ENCODE data around the gene DHRSX.
"Not testable (repeated sequence)": the region's sequence is repeated elsewhere in the genome, so short reads cannot be mapped to it uniquely, and the experiment has no call there.

DHRSX gene

DNA sequence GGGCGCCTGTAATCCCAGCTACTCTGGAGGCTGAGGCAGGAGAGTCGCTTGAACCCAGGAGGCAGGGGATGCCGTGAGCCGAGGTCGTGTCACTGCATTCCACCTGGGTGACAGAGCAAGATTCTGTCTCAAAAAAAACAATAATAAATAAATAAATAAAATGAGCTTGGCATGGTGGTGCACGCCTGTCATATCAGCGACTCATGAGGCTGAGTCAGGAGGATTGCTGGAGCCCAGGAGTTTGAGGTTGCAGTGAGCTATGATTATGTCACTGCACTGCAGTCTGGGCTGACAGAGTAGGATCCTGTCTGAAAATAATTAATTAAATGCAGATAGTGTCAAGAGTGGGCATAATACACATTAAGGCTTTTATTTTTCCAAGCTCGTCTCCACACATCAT, 77.5 kb downstream of the DHRSX start:
- no peak for DNase-seq

GRCh38 chrX:2419418-2419817, 81.4 kb downstream of the DHRSX start:
- not testable (repeated sequence) for DNase-seq

DNA sequence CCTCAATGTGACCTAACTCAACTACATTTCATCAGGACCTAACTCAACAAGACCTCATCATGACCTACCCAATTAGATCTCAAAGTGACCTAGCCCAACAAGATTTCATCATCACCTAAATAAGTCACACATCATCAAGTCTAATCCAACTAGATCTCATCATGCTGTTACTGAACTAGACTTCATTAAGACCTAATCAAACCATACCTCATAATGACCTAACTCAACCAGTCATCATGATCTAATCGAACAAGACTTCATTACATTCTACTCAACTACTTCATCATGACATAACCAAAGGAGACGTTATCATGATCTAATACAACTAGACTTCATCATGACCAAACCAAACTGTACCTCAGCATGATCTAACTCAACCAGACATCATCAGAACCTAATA, 82.8 kb downstream of the DHRSX start:
- DNase-seq, result no peak

DNA sequence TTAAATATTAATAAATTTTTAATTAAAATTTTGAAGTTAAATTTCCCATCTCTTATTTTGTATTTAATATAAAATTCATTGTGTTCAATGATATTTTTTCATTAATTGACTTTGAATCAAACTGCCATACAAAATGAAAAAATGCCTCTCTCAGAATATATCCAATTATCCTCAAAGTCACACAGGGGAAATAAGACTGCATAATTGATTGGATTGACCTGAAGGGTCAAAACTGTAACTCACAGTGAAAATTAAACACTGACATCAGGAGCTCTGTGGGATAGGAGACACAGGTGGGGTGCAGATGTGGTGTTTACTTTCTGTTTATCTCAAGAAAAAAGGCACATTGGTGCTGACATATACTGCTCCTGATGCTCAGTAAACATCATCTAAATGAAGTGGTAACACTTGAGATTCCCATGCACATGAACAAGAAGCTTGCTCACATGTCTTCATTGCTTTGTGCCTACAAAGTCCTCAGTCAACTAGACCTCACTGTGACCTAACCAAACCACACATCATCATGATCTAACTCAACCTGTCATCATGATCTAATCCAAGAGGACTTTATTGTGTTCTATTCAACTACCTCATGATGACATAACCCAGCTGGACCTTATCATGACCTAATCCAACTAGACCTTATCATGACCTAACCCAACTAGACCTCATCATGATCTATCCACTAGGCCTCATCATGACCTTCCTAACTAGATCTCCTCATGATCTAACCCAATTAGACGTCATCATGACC, 83.7 kb downstream of the DHRSX start:
- DNase-seq, result no peak

GRCh38 chrX:2414384-2414783, 86.4 kb downstream of the DHRSX start:
- no peak for DNase-seq

DNA sequence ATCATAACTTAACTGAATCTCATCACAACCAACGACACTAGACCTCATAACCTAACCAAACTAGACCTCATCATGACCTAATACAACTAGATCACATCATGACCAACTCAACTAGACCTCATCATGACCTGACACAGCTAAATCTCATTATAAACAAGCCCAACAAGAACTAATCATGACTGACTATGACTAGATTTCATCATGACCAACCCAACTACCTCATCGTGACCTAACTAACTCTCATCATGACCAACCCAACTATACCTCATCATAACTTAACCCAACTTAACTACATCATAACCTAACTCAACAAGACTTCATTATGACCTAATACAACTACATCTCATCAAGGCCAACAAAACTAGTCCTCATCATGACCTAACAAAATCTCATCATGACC, 86.8 kb downstream of the DHRSX start:
- no peak for DNase-seq

- no peak for DNase-seq
These were observed 88.6 kb downstream of the DHRSX start for GRCh38 chrX:2412131-2412530.

DNA sequence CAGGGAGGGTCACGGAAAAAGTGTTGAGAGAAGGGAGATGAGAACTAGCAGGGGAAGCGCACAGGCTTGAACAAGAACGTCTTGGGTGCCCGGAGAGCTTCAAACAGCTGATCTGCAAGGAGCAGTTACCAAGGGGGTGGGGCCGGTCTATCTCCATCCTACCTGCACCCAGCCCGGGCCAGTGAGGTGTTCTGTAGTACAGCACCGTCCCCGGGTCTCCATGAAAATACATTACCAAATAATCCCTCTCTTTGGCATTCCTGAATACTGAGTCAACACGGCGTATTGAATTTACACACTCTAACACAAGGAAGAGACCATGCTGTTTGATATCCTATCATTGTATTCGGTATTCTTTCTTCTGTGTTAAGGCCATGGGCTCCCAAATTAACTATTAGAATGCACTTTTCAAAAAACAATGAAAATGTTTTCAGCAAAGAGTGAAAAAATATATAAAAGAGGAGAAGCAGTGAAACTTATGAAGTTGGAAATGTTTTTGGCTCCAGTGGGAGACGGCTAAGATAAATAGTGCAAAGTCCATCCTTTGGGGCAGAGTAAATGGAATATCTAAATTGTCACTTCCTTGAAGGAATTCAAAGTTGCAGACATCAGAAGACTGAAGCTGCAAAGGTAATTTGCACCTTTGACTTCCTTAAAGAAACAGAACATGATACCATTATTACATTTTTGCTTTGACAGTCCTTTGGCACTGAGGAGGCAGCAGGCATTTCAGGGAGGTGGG, 90.3 kb downstream of the DHRSX start:
- DNase-seq, result no peak

DNA sequence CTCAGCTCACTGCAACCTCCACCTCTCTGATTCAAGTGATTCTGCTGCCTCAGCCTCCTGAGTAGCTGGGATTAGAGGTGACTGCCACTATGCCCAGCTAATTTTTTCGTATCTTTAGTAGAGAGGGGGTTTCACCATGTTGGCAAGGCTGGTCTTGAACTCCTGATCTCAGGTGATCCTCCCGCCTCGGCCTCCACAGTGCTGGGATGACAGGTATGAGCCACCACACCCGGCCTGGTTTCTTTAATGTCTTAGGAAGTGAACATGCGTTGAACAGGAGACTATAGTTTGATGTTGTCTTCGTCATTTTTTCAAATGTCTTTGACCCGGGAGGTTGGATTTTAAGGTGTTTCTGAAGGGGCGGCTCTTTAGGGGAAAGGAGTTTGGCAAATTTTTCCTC, 91.0 kb downstream of the DHRSX start:
- no peak for DNase-seq

- no peak for DNase-seq
These were observed 91.9 kb downstream of the DHRSX start for GRCh38 chrX:2408856-2409255.

DNA sequence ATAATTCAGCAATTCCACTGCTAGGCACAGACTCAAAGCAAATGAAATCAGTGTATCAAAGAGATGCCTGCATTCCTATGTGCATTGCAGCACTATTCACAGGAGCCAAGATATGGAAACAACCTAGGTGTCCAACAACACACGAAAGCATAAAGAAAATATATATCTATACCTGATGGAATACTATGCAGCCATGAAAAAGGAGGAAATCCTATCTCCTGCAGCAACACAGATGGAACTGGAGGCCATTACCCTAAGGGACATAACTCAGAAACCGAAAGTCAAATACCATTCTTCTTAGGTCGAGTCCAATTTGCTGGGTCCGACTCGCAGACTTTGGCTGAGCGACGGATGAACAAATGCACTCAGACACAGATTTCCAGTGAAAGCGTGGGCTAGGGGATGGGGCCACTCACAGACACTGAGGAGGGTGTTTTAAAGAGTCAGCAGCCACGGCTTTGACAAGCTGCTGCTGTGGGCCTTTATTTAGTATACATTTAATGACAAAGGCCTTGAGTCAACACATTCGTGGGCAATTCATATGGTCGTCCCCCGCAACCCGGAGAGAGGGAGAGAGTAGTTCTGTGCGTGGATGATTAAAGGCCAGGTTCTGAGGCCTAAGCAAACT, 93.8 kb downstream of the DHRSX start:
- DNase-seq, result no peak

DNA sequence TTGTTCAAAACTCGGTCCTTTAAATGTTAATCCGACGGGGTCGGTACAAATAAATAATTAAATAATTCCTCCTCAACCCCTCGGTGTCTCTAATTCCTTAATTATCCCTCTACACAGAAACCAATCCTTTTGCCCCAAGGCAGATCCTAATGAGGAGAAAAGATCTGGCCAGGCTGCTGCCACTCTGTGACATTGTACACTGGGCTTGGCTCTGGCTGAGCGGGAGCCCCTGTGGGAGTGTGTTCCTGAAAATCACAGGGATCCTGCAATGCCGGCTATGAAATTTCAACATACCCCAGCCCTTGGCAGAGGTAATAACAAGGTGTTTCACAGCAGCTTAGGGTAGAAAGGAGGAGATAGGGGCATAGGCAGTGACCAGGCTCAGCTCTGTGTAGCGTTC, 96.0 kb downstream of the DHRSX start:
- DNase-seq, result no peak

GRCh38 chrX:2402361-2402690, 98.5 kb downstream of the DHRSX start:
- no peak for DNase-seq

GRCh38 chrX:2401590-2402360, 99.0 kb downstream of the DHRSX start:
- no peak for DNase-seq

DNA sequence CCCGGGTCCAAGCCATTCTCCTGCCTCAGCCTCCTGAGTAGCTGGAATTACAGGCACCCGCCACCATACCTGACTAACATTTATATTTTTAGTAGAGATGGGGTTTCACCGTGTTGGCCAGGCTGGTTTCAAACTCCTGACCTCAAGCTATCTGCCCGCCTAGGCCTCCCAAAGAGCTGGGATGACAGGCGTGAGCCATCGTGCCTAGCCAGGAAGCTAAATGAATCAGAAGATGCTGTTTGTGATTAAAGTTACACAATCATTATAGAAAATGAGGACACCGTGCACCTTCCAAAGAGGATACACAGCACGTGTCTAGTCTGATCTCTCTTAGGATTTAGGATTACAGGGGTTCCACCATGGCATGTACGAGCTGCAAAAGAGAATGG, 99.6 kb downstream of the DHRSX start:
- DNase-seq, result no peak

- no peak for DNase-seq
These were observed 102.6 kb downstream of the DHRSX start for GRCh38 chrX:2398064-2398656.

DNA sequence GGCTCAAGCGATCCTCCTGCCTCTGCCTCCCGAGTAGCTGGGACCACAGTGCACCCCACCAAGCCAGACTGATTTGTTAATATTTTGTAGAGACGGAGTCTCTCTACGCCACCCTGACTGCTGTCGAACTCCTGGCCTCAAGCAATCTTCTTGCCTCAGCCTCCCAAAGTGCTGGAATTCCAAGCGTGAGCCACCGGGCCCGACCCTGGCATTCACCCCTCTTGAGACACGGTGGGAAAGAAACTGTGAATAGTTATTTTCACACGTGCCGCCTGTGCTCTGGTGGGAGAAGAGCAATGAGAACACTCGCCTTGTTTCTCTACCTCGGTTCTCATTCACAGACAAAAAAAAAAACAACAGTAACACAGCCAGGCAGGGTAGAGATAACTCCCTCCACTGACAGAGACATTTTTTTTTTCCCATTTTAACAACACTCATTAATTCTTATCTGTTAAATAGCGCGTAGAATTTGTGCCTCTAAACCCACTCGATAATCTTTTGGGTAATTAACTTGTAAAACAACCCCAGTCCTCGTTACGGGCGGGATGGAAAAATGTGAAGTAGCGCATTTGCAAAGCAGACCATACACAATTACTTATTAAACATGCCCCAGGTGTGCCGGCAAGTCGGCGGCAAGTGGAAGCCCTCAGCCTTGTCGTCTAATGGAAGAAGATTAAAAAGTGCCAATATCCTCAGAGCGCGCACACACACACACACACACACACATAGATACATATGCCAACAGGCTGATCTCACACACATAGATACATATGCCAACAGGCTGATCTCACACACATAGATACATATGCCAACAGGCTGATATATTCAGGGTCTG, 103.3 kb downstream of the DHRSX start:
- no peak for DNase-seq

DNA sequence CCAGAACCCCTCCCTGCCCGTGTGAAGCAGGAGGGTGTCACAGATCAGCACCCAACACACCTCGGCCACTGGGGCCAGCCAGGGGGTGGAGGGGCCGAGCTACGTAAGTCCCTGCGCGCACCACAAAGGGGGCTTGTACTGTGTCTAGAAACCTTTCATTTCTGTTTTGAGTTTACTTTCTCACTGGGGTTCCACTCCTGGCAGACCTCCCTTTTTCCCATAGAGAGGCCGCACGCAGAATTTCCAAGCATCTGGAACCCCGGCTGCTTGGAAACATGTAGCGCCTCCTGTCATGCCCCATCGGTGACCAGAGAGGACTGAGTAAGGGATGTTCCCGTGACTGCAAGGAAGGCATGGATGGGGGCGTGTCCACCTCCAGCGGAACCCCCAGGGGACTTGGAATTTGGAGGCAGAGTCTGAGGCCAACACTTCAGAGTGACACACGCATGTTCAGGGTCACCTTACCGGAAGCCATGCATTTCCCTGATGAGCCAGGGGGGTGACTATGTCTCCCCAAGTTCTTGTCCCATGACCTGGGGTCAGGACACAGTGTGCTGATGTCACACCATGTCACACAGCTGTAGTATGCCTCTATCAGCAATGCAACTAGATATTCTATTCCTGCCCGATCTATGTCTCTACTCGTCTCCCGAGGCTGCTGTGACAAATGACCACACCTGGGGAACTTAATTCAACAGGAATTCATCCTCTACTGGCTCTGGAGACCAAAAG, 105.3 kb downstream of the DHRSX start:
- no peak for DNase-seq

- DNase-seq, result no peak
These were observed 108.7 kb downstream of the DHRSX start for GRCh38 chrX:2391869-2392606.

DNA sequence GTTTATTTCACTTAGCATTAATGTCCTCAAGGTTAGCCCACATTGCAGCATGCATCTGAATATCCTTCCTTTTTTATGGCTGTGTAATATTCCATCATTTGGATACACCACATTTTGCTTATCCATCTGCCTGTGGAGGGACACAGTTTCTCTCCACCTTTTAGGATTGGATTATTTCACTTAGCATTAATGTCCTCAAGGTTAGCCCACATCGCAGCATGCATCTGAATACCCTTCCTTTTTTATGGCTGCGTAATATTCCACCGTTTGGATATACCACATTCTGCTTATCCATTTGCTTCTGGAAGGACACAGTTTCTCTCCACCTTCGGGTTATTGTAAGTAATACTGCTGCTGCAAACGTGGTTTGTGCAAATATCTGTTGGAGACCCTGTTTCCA, 110.0 kb downstream of the DHRSX start:
- no peak for DNase-seq

DNA sequence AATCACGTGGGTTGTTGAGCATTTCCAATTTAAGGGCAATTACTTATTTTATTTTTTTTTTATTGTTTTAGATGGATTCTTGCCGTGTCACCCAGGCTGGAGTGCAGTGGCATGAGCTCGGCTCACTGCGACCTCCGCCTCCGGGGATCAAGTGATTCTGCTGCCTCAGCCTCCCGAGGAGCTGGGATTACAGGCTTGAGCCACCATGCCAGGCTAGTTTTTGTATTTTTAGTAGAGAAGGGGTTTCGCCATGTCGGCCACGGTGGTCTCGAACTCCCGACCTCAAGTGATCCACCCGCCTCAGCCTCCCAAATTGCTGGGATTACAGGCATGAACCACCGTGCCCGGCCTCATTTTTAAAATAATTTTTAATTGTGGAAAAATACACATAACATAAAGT, 111.0 kb downstream of the DHRSX start:
- not testable (repeated sequence) for DNase-seq

Data from NCI-H187 treated with DMSO at 0.1 percent for 48 hours (cell line).